ENCODE data around the gene PPP1CA.

DNA sequence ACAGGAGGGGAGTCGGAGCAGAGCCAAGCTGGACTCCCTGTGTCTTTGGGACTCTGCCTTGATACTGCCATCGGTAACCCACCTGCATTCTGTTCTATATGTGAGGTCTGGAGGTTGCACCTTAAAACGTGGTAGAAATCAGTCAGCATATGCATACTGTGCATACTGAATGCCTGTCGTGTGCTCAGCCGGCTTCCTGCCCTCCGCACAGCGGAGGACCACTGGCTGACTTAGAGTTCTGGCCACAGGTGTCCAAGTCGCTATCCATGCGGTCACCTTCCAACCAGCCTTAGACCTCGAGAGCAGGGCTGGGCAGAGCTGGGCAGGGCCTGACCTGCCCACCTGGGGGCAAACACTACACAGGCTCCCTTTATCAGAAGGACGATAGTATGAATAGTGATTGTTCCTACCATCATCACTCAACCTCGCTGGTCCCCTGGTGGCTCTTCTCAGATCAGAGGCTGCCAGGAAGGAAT is 6.1 kb upstream of the PPP1CA start:
- TF ChIP-seq POLR2A (IDR thresholded peaks at IDR 0.05) = no peak
- TF ChIP-seq, protein P1, sequence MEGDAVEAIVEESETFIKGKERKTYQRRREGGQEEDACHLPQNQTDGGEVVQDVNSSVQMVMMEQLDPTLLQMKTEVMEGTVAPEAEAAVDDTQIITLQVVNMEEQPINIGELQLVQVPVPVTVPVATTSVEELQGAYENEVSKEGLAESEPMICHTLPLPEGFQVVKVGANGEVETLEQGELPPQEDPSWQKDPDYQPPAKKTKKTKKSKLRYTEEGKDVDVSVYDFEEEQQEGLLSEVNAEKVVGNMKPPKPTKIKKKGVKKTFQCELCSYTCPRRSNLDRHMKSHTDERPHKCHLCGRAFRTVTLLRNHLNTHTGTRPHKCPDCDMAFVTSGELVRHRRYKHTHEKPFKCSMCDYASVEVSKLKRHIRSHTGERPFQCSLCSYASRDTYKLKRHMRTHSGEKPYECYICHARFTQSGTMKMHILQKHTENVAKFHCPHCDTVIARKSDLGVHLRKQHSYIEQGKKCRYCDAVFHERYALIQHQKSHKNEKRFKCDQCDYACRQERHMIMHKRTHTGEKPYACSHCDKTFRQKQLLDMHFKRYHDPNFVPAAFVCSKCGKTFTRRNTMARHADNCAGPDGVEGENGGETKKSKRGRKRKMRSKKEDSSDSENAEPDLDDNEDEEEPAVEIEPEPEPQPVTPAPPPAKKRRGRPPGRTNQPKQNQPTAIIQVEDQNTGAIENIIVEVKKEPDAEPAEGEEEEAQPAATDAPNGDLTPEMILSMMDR (IDR thresholded peaks at IDR 0.05) = no peak

Data from thyroid gland (tissue), 4 donors.